Cardiac ventricle fibroblast (primary cell): Measurements from ENCODE around the gene TREM2. TPM values are rescaled to one million over a fixed set of nuclear protein-coding genes. Genes with fewer than 3 reads are reported as not detected.

Experiments
- total RNA-seq: library from RNA; depleted of rRNA; stranded (reverse); fragments of >200 nt; gene quantifications from 2 replicates; pipeline ENCODE4 v1.2.3, GENCODE V29; 2015

TREM2 gene
- total RNA-seq = not detected in 2 replicates

DNA sequence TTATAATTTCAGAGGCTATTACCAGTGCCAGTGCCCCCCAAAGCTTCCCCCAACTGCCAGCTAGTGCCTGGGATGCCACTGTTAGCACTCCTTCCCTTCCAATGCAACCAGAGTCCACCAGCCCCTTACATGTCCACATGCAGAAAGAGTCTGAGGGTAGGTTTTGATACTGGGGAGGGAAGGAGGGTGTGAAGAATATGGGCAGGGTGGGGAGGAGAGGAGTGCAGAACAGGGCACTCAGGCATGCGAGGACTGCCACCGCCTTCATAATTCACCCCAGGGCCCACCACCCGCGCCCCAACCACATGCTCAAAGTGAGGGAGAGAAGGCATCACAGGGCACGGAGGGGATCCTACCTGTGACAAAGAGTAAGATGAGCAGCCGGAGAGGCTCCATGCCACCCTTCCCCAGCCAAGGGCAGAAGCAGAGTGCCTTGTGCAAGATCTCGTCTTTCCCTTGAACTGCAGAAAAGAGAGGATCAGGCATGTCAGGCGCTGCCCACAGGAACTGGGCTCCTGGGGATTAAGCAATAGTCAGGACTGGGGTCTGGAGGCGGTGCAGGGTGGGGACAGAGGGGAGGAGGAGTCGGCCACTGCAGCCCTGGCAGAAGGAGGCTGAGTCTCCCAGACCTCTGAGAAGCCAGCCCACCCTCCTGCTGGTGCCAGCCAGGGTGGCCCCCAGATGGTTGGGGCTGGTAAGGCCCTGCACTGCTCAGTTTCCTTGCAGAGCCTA lies at the start of gene TREM2:
TSS of gene TREM2 (minus strand) at position 430 of the 732 bp plus-strand sequence. CDS start at position 396, 34 bp downstream.

GRCh38 chr6:41200901-41201763 lies 38.2 kb upstream of the TREM2 start, which contains the start of gene TREML2:
Gene TREML2 (minus strand): TSS chr6:41201149. CDS start chr6:41201008, 141 bp downstream.

GRCh38 chr6:41153992-41154625 lies 8.8 kb downstream of the TREM2 start, which contains the start of gene TREML1:
Gene TREML1 (minus strand): TSS chr6:41154347. CDS start chr6:41154288, 59 bp downstream.

Other genes with a start within 250 kb of the TREM2 start
- gene UNC5CL, start 123.9 kb downstream of the TREM2 start, total RNA-seq = not detected in 2 replicates
- not detected in 2 replicates for gene TSPO2, start 120.6 kb downstream of the TREM2 start, total RNA-seq
- gene APOBEC2, start 109.9 kb downstream of the TREM2 start, total RNA-seq = not detected in 2 replicates
- 11.8 and 14.4 TPM in 2 replicates for gene OARD1, start 90.8 kb downstream of the TREM2 start, total RNA-seq
- 7.2 and 8.5 TPM in 2 replicates for gene NFYA, start 90.1 kb downstream of the TREM2 start, total RNA-seq
- not detected in 2 replicates for gene TREML1, start 8.8 kb downstream of the TREM2 start, total RNA-seq
- gene TREML2, start 38.0 kb upstream of the TREM2 start, total RNA-seq = not detected in 2 replicates
- gene TREML4, start 65.2 kb upstream of the TREM2 start, total RNA-seq = 0.06 TPM in 1 of 2 replicates, not detected in the other
- gene TREM1, start 123.6 kb upstream of the TREM2 start, total RNA-seq = 1.7 and 2.1 TPM in 2 replicates
- gene NCR2, start 172.5 kb upstream of the TREM2 start, total RNA-seq = not detected in 2 replicates